Activated T-cell treated with anti-CD3 and anti-CD28 coated beads, Interleukin-2, amount 50 U/mL, for 1 hour (primary cell): ENCODE results near the gene P2RY6.
"Not testable (repeated sequence)": the region's sequence is repeated elsewhere in the genome, so short reads cannot be mapped to it uniquely, and the experiment has no call there.

Source experiments
- DNase-seq: peaks from one replicate; pipeline ENCODE4 v3.0.0-alpha.2; 2020

The P2RY6 gene

GRCh38 chr11:73262851-73263495 lies 9.2 kb upstream of the P2RY6 start:
- DNase-seq = no peak

- DNase-seq = no peak
Measured at GRCh38 chr11:73263640-73264039, 8.5 kb upstream of the P2RY6 start.

GRCh38 chr11:73265278-73265810 lies 6.8 kb upstream of the P2RY6 start:
- no peak for DNase-seq

GRCh38 chr11:73265853-73266645 lies 6.1 kb upstream of the P2RY6 start:
- no peak for DNase-seq

- no peak for DNase-seq
Measured at GRCh38 chr11:73266646-73267020, 5.5 kb upstream of the P2RY6 start.

- DNase-seq = no peak
Measured at GRCh38 chr11:73267122-73267846, 4.9 kb upstream of the P2RY6 start.

GRCh38 chr11:73267906-73268540 lies 4.1 kb upstream of the P2RY6 start:
- DNase-seq = no peak

GRCh38 chr11:73268671-73269271 lies 3.4 kb upstream of the P2RY6 start:
- DNase-seq = no peak

- DNase-seq = no peak
Measured at GRCh38 chr11:73269459-73270015, 2.6 kb upstream of the P2RY6 start.

- DNase-seq = no peak
Measured at GRCh38 chr11:73270016-73270854, 1.9 kb upstream of the P2RY6 start.

GRCh38 chr11:73270855-73271477 lies 1.2 kb upstream of the P2RY6 start:
- DNase-seq = no peak

- DNase-seq = not testable (repeated sequence)
Measured at GRCh38 chr11:73271478-73271865, 666 bp upstream of the P2RY6 start.

- DNase-seq = no peak
Measured at GRCh38 chr11:73272680-73273038, 521 bp downstream of the P2RY6 start.

- DNase-seq = no peak
Measured at GRCh38 chr11:73273222-73273895, 1.2 kb downstream of the P2RY6 start.

- not testable (repeated sequence) for DNase-seq
Measured at GRCh38 chr11:73274191-73274590, 2.1 kb downstream of the P2RY6 start.

GRCh38 chr11:73274722-73275380 lies 2.7 kb downstream of the P2RY6 start:
- no peak for DNase-seq

- DNase-seq = no peak
Measured at GRCh38 chr11:73275381-73275750, 3.2 kb downstream of the P2RY6 start.

GRCh38 chr11:73277467-73277866 lies 5.3 kb downstream of the P2RY6 start:
- no peak for DNase-seq

- DNase-seq = no peak
Measured at GRCh38 chr11:73280626-73281025, 8.5 kb downstream of the P2RY6 start.

- no peak for DNase-seq
Measured at GRCh38 chr11:73281201-73281741, 9.1 kb downstream of the P2RY6 start.
